Endometrial microvascular endothelial cells (primary cell): ENCODE data around the gene LYSMD4. TPM values are rescaled to one million over a fixed set of nuclear protein-coding genes. Genes with fewer than 3 reads are reported as not detected.

ENCODE experiments used
- in situ Hi-C: cut with HindIII; loops from 2 replicates; pipeline ENCODE4 v1.10.0; 2017; ENCODE audit warnings: low sequenced_read_pairs, low pct_unique_long_range_greater_than_20kb; ENCODE audit errors: inconsistent ontology term
- total RNA-seq: library from RNA; depleted of rRNA; stranded (reverse); fragments of >200 nt; gene quantifications from one replicate; pipeline ENCODE4 v1.2.3, GENCODE V29; 2015; ENCODE audit errors: inconsistent ontology term

LYSMD4 gene
- total RNA-seq, 1 donor from 2014 or later: 5.7 TPM

DNA sequence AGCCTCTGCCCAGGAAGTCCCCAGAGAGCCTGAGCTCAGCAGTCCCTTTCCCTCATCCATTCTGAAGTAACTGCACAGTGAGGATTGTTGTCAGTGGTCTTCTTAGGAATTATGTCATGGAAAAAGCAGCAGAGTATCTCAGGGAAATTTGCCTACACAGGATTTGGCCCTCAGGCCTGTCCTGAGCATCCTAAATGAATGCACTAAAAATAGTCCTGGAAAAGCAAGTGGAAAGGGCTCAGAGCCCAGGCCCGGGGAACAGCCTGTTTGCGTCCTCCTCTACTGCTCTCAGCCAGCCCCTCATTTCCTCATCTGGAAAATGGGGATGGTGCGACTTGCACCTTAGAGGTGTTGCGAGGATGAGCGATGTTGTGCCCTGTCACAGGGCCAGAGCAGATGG is 21.6 kb downstream of the LYSMD4 start:
- in situ Hi-C loops: no loop called here

DNA sequence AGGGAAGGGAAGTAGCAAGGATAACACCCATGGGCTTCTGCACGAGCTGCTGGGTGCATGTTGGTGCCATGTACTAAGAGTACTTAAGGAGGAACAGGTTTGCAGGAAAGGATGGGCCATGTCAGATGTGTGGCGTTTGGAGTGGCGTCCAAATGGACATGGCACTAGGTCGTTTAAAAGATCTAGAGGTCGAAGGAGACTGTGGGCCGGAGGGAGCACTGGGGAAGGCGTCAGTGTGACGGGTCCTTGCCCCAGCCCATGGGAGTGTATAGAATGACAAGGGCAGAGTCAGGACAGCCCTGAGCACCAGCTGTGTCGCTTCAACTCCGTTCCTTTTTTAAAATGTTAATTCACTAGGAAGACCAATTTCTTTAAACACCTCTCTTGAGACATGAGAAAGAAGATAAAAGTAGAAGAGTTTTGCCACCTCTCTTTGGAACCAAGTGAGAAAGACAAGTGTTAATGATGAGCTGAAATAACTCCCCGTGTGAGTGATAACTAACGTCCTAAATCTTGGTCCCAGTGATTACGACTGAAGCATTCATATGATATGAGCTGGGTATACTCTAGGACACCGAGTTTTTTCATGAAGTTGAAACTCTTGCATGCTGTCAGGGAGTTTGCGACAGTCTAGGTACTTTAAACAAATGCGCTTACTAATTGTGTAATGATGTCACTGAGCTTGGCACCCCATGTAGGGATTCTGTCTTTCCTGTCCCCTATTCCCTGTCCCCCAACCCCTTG is 23.8 kb downstream of the LYSMD4 start:
- in situ Hi-C loops: no loop called here

DNA sequence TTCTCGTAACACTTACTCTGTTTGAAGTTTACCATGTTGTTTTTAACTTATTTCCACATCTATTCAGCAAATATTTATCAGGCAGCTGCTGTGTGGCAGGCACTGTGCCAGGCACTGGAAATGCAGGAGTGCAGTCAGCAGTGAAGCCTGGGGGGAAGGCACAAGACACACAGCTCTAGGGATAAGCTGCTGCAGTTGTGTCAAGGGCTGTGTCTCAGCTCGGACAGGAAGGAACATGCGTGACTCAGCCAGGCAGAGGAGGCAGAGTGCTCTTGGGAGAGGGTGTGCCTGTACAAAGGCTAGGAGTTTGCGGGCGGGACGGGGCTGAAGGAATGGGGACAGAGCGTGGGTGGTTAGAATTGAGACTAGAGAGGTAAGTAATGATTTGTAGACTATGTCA is 24.7 kb downstream of the LYSMD4 start:
- in situ Hi-C loops: no loop called here

DNA sequence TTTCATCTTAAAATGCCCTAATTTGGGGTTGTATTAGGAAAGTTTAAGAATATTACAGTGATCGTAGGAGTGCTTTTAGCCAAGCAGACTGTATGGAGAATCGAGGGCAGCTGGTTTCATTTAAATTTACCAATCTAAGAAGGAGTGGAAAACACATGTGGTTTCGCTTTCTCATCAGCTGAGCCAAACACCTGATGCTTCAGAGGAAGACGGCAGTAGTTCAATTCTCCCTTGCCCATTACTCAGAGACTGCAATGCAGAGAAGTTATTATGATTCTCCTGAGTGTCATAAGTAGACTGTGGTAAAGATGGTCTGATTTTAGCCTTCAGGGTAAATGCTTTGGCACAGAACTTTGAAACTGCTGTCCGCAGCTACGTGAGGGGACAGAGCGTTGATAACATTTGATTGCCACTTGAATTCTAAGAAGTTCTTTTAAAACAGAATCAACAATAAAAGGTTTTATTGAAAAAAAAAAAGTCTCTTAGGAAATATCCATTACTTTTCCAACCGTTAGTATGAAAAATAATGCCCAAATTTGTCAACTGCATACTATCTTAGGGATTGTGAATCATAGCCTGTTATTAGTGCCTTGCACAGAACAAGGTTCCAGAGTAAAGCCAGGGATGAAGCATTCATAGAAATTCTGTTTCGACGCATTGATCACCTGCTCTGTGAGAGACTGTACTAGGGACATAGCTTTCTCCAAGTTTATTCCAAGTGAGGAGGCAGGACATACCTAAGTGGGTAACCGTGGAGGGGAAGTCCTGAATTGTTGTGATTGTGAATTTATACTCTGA is 25.6 kb downstream of the LYSMD4 start:
- in situ Hi-C loops: no loop called here

DNA sequence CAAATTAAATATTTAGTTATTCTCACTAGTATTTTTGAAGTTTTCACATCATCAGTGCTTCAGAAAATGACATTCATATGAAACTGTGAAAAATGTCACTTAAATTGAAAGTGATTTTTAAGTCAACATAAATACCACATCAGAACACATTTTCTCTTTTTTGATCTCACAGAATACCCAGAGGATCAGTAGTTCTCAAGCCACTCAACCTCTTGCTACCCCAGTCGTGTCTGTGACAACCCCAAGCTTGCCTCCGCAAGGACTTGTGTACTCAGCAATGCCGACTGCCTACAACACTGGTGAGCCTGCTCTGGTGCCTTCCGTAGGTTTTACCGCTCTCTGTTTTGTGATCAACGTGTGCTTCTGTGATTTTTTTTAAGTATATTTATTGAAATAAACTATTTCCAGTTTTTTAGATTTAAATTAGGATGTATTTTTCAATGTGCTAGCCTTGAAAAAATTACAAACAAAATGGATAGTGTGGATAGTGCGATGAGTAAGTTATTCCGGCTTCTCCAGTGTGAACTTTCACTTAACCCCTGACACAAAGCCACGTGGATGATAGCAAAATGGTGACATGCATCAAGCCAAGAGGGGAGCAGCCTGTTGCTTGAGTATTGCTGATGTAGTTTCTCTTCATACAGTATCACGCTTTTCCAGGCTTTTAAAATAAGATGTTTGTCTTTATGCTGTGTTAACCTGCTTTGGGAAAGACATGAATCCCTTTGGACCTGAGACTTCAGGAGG is 26.5 kb downstream of the LYSMD4 start:
- in situ Hi-C loops: no loop called here

DNA sequence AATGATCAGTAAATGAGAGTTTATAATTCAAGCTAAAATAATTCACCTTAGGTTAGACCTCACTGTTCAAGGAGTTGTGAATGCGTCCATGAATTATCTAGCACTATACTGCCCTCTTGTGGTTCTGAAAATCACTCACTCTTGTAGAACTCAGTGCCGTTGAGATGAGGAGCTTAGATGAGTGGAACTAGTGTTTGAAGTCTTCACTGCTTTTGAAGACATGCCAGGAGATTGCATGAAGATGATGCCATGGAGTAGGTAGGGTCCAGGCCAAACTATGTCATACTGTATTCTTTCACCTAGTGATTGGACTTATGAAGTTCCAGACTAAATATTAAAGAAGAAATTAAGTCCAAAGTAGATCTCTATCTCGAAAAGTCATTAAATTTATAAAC is 28.8 kb downstream of the LYSMD4 start:
- in situ Hi-C loops: no loop called here

DNA sequence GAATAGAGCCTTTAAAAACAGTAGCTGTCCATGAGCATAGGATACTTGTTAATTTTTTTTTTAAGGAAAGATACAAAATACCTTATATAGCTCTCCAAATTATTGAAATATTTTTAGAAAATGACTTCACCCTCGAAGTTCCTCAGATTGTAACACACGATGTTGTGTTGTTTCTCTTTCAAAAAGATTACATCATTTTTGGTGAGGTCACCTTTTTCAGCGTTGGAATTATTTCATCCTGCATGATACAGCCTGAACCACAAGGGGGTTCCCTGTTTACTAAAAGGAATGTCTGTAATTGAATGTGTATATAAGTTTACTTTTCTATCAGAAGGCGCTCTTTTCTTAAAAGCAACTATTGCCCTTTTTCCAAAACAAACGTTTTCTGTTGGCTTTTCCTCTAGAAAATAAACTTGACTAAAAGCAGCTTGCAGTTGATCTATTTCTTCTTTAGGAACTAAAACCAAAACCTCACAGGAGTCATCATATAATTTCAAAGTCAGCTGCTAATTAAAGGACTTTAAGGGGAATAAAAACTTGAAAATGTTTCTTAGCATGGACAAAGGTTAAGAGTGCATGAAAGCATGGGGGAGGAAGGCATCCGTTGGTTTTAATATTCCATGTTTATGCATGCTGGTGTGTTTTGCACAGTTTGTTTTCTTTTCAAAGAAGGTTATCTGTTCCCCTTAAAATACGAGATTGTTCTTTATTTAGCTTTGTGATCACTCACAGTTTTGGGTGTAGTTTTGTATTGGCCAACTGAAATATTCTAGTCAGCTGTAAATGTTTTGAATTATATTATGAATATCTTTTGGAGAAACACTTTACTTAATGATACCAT is 29.4 kb downstream of the LYSMD4 start:
- in situ Hi-C loops: no loop called here

DNA sequence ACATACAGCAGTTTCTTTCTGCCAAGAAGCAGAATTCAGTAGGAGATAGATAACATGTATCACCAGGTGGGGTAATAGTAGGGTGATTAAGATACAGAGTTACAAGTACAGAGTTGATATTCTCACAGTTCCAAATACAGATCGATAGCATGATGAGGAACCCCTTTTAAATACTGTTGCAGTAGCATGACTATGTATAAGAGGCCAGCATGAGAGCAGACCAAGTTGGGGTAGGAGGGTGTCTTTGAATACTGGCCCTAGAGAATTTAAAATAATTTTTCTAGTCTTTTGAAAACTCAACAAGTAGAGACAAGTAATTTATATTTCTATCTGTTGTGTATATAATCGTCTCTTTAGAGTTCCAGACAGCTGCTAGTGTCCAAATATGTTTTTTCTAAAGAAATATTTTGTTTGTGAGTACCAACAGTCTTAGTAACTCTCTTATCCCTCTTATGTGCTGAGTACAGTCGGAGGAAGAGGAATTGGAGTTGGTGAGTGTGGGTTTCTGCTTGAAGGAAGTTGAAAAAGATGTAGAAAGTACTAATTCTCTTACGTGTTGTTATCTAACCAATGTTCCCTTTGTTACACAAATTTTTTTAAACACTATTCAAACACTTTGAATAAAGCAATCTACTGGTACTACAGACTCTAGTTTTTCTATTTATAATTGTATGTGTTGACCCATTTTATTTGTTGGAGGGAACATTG is 30.2 kb downstream of the LYSMD4 start:
- in situ Hi-C loops: no loop called here

DNA sequence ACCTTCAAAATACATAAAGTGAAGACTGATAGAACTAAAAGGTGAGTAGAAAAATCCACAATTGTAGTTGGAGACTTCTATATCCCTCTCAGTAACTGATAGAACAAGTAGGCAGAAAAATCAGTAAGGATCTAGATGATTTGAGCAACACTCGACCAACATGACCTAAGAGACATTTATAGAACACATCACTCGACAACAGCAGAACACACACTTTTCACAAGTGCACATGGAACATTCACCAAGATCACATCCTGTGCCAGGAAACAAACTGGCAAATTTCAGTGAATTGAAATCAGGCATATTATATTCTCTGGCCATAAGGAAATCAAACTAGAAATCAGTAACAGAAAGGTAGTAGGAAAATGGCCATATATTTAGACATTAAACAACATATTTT is 37.1 kb downstream of the LYSMD4 start:
- in situ Hi-C loops: no loop called here

DNA sequence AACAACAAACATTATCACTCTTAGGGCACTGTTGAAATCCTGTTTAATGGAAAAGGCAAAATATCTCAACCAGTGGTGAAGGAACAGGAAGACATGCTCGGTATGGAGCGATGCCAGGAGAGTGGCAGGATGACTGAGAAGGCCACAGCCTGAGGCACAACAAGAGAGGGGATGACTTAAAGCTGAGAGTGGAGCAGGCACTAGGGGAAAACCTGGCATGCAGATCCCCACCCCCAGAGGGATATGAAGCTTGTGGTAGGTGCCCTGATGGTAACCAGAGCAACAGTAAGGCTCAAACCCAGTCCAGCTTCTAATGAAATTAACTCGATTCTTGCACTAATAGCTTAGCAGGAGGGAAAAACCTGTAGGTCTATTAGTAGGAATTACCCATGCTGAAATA is 40.4 kb downstream of the LYSMD4 start:
- in situ Hi-C loops: no loop called here

DNA sequence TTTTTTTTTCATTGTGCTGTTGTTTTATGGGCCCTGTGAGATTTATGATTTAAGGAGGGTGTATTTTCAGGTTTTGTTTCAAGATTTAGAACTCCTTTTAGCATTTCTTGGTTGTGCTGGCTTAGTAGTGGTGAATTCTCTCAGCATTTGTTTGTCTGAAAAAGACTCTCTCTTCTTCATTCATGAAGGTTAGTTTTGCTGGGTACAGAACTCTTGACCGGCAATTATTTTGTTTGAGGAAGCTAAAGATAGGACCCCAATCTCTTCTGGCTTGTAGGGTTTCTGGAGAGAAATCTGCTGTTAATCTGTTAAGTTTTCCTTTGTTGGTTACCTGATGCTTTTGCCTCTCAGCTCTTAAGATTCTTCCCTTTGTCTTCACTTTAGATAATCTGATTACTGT is 46.9 kb downstream of the LYSMD4 start:
- in situ Hi-C loops: no loop called here

DNA sequence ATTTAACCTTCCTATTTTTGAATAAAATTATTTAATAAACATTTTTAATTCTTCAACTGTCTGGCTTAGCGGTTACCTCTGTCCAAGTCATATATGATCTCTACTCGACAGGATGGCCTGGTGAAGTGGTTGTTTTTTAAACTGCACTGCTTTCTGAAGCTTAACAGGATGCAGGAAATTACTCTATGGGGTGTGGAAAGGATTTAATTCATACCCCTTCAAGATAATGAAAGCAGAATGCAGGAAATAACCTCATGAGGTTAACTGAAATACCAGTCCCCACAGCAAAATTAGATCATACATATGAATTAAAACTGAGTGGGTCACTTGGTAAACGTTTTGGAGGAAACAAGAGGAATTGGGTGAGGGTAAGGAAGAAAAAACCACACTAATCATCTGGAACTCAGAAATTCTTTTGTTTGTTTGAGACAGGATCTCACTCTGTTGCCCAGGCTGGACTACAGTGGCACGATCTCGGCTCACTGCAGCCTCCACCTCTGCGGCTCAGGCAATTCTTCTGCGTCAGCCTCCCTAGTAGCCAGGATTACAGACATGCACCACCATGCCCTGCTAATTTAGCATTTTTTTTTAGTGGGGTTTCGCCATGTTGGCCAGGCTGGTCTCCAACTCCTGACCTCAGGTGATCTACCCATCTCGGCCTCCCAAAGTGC is 50.1 kb downstream of the LYSMD4 start:
- in situ Hi-C loops: no loop called here

DNA sequence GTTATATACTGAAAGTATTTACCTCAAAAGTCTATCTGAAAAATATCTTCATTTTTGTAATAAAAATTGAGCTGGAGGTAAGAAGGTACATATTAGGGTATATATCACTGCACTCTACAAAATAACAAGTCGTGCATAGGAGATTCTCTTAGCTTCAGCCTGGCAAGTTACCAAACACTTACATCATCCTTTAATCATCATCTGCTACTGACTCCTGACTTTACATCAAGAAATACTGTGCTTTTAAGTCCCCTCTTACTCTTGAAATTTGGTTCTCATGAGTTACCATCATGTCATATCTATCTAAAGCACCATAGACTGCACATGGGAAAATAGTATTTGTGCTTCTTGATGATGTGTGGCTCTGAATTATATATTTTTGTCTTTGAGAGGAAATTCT is 50.8 kb downstream of the LYSMD4 start:
- in situ Hi-C loops: no loop called here

DNA sequence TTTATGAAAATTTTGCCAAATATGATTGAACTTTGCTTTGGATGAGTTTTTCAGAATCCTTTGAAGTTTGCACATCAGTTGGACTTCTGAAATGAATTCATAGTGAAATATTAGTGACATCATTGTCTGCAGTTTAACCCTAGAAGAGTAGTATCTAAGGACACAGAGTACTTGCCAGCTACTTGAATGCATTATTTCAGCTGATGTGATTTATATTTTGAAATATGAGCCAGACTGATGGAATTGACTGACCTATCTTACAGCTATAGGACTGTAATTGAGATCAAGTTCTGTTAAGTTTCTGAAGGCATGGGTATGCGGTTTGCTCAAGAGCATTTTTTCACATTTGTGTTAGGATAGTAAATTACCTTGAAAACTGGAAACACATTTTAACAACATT is 51.2 kb downstream of the LYSMD4 start:
- in situ Hi-C loops: no loop called here

DNA sequence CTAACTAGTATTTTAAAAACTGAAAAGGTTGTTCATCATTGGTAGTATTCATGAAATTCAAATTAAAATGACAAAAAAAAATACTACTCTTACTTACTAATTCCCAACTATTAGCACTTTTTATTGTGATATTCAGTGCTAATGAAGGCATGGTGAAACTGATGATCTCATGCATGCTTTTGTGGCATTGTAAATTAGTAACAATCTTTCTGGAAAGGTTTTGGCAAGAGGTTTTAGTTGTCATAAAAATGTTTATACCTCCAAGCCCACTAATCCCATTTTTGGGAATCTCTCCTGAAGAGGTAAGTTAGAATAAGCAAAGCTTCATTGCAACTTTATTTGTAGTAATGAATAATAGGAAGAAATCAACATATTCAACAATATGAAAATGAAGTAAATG is 53.0 kb downstream of the LYSMD4 start:
- in situ Hi-C loops: no loop called here

DNA sequence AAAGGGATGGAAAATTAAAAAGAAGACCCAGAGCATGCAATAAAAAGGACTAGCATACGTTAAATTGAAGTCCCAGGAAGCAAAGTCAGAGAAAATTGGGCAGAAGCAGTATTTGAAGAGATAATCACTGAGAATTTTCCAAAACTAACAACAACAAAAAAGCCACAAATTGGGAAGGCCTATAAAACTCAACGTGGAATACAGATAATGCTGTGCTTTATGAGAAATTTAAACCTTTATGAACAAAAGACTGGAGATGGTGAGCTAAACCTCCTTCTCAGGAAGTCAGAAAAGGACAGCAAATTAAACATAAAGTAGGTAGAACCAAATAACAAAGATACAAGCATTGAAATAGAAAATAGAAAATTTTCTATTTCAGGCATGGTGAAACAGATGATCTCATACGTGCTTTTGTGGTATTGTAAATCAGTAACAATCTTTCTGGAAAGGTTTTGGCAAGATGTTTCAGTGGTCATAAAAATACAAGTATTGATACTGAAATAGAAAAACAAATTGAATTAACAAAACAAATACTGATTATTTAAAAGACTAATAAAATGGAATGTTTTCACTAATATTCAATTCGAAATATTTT is 55.6 kb downstream of the LYSMD4 start:
- in situ Hi-C loops: no loop called here
